Measurements from ENCODE around the gene KCND2.

KCND2 gene

DNA sequence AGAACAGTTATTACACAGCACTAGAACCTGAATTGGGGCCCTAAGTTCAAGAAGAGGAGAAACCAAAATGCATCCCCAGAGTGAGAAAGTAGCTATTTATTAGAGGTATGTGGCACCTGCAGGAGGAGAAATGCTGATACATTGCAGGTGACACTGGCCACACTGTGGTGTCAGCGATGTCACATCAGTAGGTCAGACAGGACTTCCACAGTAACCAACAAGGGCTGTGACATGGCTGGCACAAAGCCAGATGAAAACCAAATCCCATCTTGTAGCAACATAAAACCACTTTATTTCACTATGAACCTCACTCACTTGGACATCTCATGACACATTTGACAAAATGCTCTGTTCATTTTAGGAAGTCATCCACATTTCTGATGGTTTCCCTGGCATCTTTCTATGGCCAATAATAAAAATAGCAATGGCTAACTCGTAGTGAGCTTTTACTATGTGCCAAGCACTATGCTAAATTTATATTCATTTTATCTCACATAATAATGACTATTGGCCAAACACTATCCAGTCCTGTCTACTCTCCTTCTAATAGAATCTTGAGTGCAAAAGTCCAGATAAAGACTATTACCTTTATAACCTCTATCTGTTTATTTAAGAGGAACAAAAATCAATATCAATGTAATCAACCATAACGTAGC is 430.7 kb downstream of the KCND2 start:
- DNase-seq (ENCODE audit: low read depth in 2 of 2) = no peak

DNA sequence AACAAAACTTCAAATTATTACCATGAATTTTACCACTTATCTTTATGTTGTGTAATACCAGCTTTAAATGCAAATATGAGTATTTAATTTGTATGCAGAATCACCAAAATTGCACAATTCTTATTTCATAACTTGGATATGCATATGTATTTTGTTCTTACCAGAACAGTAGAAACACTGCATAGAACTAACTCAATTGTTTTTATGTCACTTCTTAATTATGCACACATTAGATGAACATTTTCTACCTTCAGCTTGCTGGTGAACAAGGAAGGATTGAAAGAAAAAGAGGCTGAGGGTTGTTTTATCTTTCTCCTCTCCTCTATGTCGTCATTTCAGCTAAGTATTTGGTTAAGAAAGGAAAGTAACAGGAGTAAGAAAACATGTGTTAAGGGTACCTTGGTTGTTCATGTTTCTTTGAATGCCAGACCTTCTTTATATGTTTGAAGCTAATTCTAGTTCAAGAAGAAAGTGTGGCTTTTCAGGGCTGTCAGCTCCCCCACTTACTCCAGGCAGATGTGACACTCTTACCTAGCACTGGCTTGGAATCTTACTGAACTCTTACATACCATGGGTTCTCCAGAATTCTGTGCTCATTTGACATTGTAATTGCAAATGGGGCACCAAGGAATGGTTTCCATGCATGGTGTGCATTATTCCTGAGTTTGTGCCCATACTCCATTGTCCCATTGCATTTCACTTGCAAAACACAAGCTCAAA is 436.4 kb downstream of the KCND2 start:
- DNase-seq (ENCODE audit: low read depth in 2 of 2) = no peak

DNA sequence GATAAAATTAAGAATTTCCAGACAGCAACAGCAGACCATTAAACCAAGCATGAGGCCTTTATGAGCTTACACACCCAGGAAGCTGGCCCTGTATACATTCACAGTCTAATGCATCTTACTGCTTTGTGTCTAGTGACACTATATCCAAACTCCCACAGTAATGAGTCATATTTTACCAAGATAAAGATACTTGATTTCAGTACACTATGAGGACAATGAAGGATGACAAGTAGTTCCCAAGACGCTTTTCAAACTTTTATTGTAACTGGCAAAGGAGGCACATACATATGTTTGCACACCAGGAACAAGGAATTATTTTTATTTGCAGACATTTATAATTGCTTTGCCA is 437.0 kb downstream of the KCND2 start:
- no peak for DNase-seq (ENCODE audit: low read depth in 2 of 2)

DNA sequence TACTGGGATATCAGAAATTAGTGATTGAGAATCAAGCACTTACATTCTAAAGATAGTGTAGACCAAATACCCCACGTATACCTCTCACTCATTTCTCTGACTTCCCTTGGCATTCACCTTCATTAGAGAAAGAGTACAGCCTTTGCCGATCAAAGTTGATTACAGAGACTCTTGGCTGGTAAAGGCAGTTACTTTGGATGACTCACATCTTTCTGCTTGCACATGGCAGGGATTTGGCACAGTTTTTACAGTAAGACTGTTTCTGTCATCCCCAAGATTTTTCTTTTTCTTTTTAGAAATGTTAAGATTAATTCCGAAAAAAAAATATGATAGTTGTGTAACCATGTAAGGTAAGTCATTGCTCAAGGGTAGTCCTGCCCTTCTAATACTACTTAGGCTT is 442.0 kb downstream of the KCND2 start:
- DNase-seq (ENCODE audit: low read depth in 2 of 2) = no peak

DNA sequence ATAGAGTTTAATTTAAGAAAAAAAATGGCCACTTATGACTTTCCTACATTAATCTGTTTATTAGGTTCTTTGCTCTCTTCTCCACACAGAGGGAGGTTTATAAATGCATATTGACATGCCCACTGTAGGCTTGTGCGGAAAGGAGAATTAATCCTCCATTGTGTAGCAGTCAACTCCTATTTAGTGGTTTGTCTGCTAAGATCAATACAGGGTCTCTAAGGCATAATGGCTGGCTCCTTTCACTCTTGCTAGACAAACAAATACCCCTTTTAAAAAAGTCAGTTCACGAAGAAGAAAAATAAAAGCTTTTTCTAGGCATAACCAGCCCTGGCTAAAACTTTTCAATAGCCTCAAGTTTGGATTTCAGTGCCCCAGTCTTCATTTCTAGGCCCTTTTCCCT is 443.3 kb downstream of the KCND2 start:
- DNase-seq (ENCODE audit: low read depth in 2 of 2) = no peak

DNA sequence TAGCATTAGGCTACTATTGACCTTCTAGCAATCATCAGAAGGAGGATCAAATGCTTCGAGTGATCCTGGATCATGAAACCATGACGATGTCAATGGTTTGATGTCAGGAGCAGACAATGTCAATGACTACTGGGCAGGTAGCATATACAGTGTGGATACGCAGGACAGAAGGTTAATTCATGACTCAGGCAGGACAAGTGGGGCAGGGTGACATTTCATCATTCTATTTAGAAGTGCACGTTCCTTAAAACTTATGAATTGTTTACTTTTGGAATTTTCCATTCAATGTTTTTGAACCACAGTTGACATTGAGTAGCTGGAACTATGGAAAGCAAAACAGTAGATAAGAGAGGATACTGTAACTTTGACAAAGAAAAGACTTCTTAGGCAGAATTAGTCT is 444.2 kb downstream of the KCND2 start:
- DNase-seq (ENCODE audit: low read depth in 2 of 2) = no peak

DNA sequence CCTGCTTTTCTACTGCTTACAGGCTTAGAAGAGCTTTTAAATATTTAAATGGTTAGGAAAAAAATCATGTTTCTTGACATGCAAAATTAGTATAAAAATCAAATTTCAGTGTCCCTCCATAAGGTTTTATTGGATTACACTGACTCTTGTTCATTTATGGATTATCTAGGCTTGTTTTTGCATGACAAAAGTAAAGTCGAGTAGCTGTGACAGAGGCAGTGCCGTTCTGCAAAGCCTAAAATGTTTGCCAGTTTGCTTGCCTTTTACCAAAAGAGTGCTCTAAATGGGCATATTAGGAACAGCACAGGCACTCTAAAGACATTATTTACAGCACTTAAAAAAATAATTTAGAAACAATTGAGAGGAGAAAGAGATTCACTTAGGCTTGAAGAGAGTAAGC is 445.4 kb downstream of the KCND2 start:
- no peak for DNase-seq (ENCODE audit: low read depth in 2 of 2)

DNA sequence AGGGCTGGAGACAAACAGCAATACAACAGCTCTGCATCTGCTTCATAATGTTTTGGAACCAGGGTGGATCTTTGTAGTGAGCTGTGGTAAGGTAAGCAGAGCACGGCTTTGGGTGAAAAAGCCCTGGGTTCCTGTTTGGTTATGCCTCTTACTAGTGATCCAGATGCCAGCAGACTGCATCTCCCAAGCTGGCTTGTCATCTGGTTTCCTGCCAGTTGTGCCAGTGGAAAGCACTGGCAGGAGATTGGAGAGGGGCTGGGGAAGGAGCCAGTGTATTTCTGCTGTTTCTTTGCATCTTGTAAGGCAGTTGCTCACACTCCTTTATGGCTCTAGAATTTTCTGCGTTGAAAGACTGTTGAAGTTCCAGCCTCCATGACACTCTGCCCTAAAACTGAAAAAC is 447.3 kb downstream of the KCND2 start:
- no peak for DNase-seq (ENCODE audit: low read depth in 2 of 2)

DNA sequence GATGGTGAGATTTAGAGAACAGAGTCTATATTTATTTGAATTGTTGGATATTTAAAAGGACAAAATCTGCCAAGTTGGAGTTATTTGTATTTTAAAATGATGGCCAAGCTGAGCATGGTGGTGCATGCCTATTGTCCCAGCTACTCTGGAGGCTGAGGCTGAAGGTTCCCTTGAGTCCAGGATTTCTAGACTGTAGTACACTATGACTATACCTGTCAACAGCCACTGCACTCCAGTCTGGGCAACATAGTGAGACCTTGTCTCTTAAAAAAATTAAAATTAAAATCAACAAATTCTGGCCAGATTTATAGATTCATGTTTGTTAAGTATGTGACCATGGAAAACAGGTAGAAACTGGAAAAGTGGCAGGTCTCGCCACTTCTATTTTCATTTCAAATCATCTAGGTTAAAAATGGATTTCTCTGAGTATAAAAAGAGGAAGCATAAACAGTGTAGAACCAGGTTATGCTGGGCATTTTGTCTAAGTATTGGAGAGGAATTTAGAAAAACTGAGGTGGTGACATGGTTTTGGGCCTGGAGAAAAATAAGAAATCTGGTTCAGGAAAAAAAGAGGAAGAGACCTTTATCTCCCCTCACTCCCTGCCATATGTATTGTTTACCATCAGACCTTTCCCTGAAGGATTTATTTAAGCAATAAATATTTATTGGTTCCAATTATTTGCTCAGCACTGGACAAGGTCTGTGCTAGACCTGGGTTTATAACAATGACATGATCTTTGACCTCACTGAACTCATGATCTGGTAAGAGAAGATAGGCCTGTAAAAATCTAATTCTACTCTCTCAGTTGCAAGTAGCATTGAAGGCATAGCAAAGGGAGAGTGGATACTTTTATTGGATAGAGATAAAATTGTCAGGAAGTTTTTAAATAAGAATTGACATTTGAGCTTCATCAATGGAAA is 450.8 kb downstream of the KCND2 start:
- no peak for DNase-seq (ENCODE audit: low read depth in 2 of 2)

DNA sequence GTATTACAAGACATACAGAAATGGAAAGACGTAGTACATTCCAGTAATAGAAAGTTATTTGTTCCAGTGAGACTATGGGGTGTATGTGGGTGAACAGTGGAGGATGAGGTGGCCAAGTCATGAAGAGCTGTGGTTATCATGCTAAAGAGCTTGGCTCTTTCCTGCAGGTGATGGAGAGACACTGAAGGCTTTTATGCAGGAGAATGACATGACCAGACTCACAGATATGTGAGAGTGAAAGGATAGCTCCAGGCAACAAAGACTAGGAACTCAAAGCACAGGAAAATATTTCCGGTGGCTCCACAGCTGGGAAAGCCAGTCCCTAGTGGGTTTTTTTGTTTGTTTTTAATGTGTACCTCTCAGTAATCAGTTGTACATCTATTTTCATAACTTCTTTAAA is 451.5 kb downstream of the KCND2 start:
- DNase-seq (ENCODE audit: low read depth in 2 of 2) = no peak

DNA sequence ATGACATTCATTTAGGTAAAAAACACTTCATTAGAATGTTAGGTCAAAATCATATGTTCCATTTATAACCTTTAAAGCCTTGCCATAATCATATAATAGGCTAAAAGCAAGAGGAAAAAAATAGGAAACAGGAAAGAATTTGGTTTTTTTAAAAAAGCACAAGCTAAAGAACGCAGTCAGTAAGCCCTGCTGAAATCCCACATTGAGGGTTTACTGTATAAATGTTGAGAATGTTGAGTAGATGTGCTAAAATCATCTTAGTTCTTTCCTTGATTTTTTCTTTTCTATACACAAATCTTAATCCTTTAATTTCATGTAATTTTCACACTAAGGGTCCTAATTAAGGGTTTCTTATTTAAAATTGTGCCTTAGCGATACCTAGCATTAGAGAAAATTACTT is 452.0 kb downstream of the KCND2 start:
- DNase-seq (ENCODE audit: low read depth in 2 of 2) = no peak

DNA sequence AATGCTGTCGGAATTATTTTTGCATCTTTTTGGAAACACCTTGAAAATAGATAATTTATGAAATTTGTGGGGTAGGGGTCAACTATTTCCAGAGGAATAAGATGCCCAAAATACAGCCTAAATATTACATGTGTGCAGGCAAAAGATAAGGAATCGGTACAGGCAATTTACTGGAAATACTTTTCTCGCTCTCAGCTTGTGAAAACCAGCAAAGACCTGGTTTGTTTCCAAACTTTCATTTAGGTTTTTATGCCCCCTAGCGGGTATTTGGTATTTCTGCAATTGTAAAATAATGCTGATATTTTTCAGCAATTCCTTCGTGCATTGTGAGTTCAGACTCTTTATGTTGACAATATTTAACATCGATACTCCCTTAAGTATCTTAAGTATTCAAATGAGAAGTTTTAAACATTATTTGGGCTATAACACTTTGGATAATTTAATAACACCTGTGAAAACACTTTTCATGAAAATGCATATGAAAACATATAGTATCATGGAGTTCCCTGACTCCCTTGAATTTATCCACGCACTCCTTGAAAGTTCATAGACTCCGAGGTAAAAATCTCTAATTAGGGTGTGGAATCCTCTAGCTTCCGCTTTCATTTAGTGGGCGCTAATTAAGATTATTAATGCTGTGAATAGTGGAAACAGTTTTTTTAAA is 452.5 kb downstream of the KCND2 start:
- DNase-seq (ENCODE audit: low read depth in 2 of 2) = no peak

DNA sequence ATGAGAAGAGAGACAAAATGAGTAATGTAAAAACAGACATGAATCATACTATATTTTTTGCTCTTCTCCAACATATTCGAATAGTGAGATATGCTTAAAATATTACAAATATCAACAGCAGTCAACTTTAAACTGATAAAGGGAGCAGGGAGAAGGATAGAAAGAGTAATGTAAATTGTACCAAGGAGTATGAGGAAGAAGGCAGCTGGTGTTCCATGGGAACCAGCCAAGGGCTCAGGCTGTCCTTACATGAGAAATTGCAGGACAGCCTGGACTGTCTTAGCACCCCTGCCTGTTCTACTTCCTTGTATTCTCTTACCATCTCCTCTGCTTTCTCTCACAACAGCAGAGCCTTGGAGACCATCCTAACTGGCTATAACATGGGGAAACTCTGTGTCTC is 456.3 kb downstream of the KCND2 start:
- DNase-seq (ENCODE audit: low read depth in 2 of 2) = no peak

DNA sequence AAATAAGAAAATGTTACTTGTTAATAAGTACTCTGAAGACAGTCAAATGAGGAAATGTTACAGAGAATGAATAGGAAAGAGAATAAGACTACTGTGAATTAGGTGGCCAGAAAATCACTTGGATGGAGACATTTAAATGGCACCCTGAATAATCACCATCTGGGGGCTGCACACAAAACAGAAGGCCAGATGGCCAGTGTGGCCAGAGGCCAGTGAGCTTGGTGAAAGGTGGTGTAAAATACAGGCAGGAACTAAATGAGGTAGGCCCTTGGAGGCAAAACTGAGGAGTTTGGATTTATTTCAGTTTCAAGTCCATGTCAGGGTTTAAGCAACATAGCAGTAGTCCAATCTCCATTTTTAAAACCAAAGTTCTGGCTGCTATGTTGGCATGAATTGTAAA is 458.3 kb downstream of the KCND2 start:
- no peak for DNase-seq (ENCODE audit: low read depth in 2 of 2)

DNA sequence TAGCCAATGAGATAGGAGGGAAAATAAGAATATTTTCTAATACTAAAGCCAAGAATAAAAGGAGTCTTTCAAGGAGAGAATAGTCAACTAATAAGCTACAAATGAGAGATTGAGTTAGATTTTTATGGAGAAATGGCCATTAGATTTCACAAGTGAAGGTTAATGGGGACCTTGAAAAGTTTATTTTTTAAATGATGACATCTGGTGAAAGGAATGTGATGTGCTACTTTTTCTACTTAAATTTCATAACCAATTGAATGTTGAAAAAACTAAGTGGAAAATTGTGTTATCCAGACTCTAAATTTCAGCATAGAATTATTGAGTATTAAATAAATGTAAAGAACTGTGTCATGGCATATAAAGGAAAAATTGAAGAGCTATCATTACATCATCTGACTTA is 459.3 kb downstream of the KCND2 start:
- no peak for DNase-seq (ENCODE audit: low read depth in 2 of 2)

DNA sequence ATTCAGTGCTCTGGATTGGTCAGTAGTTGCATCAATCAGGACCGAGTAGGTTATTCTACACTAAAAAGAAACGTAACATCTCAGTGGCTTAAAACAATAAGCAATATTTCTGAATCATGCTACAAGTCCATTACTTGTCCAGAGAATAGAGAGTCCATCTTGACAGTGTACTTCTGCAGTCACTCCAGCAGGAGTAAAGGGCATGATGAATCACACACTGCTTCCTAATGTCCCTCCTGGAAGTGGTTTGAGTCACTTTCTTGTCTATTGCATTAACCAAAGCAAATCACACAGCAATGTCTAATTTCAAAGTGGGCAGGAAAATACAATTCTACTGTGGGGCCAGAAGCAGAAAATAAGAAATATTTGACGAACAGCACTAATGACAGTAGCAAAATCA is 460.2 kb downstream of the KCND2 start:
- DNase-seq (ENCODE audit: low read depth in 2 of 2) = no peak

DNA sequence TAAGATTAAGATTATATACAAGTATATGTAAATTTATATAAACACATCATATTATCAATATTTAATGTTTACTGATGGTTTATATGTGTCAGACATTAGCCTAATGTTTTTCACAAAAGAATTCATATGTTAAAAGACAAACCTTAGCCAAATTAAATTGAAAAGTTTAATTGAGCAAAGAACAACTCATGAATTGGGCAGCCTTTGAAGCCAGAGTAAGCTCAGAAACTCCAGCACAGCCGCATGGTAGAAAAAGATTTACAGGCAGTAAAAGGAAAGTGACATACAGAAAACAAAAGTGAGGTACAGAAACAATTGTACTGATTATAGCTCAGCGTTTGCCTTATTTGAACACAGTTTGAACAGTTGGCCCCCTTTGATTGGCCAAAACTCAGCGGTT is 460.9 kb downstream of the KCND2 start:
- no peak for DNase-seq (ENCODE audit: low read depth in 2 of 2)

DNA sequence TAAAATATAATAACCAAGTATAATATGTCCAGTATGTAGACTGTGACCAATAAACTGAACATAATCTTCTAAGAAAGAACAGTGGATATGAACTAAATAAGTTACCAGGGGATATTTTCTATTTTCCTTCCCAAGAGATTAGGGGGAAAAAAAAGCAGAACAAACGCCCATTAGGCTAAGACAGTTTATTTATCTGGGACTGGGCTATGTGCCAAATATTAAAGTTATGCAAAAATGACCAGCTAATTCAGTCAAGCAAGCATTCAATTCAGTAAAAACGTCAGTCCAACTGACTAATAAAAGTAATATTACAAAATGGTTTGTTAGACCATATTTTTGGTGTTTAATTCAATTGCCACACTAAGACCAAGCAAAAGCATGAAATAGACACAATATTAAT is 462.8 kb downstream of the KCND2 start:
- DNase-seq (ENCODE audit: low read depth in 2 of 2) = no peak

DNA sequence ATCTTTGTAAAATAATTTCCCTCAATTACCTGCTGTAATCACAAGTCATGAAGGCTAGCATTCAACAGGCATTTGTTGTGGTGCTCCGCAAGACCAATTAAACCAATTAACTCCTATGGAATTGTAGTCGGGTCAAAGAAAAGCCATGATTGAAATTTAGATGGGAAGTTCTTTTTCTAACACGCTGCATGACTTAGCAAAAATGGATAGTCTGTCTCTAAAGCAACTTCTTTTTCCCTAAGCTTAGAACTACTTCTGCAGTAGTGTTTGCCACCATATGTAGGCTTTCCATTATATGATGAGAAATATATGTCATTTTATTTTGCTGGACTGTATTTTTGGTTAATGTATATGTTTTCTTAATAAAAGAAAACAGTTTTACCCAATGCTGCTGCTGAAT is 465.8 kb downstream of the KCND2 start:
- no peak for DNase-seq (ENCODE audit: low read depth in 2 of 2)

DNA sequence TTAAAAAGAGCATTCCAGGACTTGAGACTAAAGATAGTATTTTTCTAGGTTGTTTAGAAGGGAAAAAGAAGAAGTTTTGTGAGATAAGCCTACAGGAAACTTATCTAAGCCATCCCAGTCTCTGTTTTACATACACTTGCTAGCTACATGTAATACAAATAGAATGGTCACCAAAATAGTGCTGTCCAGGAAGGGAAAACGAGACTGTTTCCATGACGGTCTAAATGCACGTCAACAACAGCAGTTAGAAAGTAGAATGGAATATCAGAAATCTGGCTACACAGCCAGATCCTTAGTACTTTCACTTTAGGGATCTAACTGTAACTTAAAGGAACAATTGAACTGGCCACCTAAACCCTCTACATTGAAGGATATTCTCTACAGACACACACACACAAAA is 467.4 kb downstream of the KCND2 start:
- DNase-seq (ENCODE audit: low read depth in 2 of 2) = no peak

DNA sequence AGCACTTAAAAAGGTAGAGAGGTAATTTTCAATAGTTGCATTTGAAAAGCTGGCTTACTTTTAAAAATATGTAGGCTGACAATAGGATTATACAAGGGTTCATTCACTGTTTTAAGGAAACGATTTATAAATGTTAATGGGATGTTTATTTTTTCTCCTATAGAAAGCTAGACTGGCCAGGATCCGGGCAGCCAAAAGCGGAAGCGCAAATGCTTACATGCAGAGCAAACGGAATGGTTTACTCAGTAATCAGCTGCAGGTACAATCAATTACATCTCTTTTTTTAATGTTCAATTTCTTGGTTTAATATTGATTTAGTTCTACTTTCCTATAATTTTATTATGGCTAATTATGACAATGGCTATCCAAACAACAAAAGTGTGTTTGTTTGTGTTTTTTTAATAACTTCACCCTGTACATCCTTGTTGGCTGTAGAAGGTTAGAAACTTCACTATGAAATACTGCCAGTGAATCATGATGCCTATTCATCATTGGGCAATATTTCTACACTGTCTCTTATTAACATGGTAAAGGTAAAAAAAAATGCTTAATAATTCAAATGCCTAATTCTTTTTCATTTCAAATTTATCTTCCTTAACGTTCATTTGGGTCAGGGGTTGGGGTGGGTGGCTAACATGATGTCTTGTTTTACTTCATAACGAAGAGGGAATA is 468.5 kb downstream of the KCND2 start:
- no peak for DNase-seq (ENCODE audit: low read depth in 2 of 2)

DNA sequence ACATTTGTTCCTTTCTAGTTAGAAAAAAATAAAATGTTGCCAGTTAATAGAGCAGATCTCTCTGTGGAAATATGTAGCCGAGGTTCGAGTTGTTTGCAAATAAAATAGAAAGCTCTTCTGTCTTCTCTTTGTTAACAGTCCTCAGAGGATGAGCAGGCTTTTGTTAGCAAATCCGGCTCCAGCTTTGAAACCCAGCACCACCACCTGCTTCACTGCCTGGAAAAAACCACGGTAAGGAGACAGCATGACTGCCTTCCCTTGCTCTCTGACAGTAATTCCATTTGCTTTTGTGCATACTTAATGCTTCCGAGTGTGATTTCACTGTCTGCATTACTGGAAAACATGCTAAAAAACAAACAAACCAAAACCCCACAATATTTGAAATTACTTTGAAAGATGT is 469.4 kb downstream of the KCND2 start:
- no peak for DNase-seq (ENCODE audit: low read depth in 2 of 2)

All from stimulated activated CD4-positive, alpha-beta T cell treated with anti-CD3 and anti-CD28 coated beads, Interleukin-1b, Interleukin-23, amount 100 ng/mL, for 4 hours (primary cell).